Measurements from ENCODE around the gene NPTX2.

Gene NPTX2

GRCh38 chr7:98654524-98655272, 37.6 kb downstream of the NPTX2 start:
- DNase-seq (ENCODE audit: low read depth) = no peak

- DNase-seq (ENCODE audit: low read depth) = no peak
Observed at GRCh38 chr7:98655611-98656010, 38.5 kb downstream of the NPTX2 start.

GRCh38 chr7:98656899-98657298, 39.8 kb downstream of the NPTX2 start:
- DNase-seq (ENCODE audit: low read depth) = no peak

- DNase-seq (ENCODE audit: low read depth) = no peak
Observed at GRCh38 chr7:98657736-98658135, 40.7 kb downstream of the NPTX2 start.

GRCh38 chr7:98659756-98660155, 42.7 kb downstream of the NPTX2 start:
- DNase-seq (ENCODE audit: low read depth) = no peak

- no peak for DNase-seq (ENCODE audit: low read depth)
Observed at GRCh38 chr7:98661607-98662006, 44.5 kb downstream of the NPTX2 start.

- DNase-seq (ENCODE audit: low read depth) = no peak
Observed at GRCh38 chr7:98662289-98662688, 45.2 kb downstream of the NPTX2 start.

GRCh38 chr7:98664882-98665281, 47.8 kb downstream of the NPTX2 start:
- DNase-seq (ENCODE audit: low read depth) = no peak

GRCh38 chr7:98668255-98668654, 51.2 kb downstream of the NPTX2 start:
- no peak for DNase-seq (ENCODE audit: low read depth)

- DNase-seq (ENCODE audit: low read depth) = no peak
Observed at GRCh38 chr7:98669329-98670000, 52.4 kb downstream of the NPTX2 start.

- DNase-seq (ENCODE audit: low read depth) = no peak
Observed at GRCh38 chr7:98670186-98670585, 53.1 kb downstream of the NPTX2 start.

GRCh38 chr7:98671733-98672331, 54.7 kb downstream of the NPTX2 start:
- no peak for DNase-seq (ENCODE audit: low read depth)

GRCh38 chr7:98674461-98674860, 57.4 kb downstream of the NPTX2 start:
- no peak for DNase-seq (ENCODE audit: low read depth)

- DNase-seq (ENCODE audit: low read depth) = no peak
Observed at GRCh38 chr7:98674881-98675280, 57.8 kb downstream of the NPTX2 start.

GRCh38 chr7:98678215-98678614, 61.1 kb downstream of the NPTX2 start:
- DNase-seq (ENCODE audit: low read depth) = no peak
